Heart right ventricle (tissue), 16 donors: ENCODE data around the gene FAF1. TPM values are rescaled to one million over a fixed set of nuclear protein-coding genes. Genes with fewer than 3 reads are reported as not detected.

ENCODE experiments used
- ATAC-seq, 8 donors: fragments of 200-7000 bp; cut with Tn5 transposase; one replicate each; pipeline ENCODE4 v1.9.1; 2020; ENCODE audit warnings: mild to moderate bottlenecking in 8 of 8, moderate library complexity in 8 of 8, moderate number of reproducible peaks in 1 of 8
- DNase-seq, 2 donors: peaks; one replicate each; pipeline ENCODE4 v3.0.0-alpha.2; 2020
- H3K27ac ChIP-seq, 10 donors: fragments of 200-600 bp; sonication (generic) in 2 of 10; one replicate each; pipeline versions ENCODE4 v1.5.0 to v1.8.0; 2020 to 2022; ENCODE audit warnings: mild to moderate bottlenecking in 3 of 10
- H3K27me3 ChIP-seq, 7 donors: fragments of 200-600 bp; one replicate each; pipeline ENCODE4 v1.8.0; 2021 to 2022; ENCODE audit warnings: mild to moderate bottlenecking in 2 of 7
- H3K36me3 ChIP-seq, 9 donors: fragments of 200-600 bp; sonication (generic) in 1 of 9; one replicate each; pipeline versions ENCODE4 v1.5.0 to v1.8.0; 2020 to 2022; ENCODE audit warnings: mild to moderate bottlenecking in 2 of 9
- H3K4me1 ChIP-seq, 9 donors: fragments of 200-600 bp; sonication (generic) in 1 of 9; one replicate each; pipeline versions ENCODE4 v1.5.0 to v1.8.0; 2020 to 2022; ENCODE audit warnings: mild to moderate bottlenecking in 4 of 9
- H3K4me3 ChIP-seq, 10 donors: fragments of 200-600 bp; sonication (generic) in 2 of 10; one replicate each; pipeline versions ENCODE4 v1.5.0 to v1.8.0; 2020 to 2022; ENCODE audit warnings: mild to moderate bottlenecking in 7 of 10, moderate library complexity in 2 of 10
- H3K9me3 ChIP-seq, 11 donors: fragments of 200-600 bp in 10 of 11; sonication (generic) in 2 of 11; one replicate each; pipeline versions ENCODE4 v1.5.0 to v1.8.0; 2013 to 2022; ENCODE audit warnings: mild to moderate bottlenecking in 2 of 11, control low read depth in 1 of 11, moderate library complexity in 1 of 11
- CTCF ChIP-seq, 9 donors: fragments of 200-600 bp; sonication (generic) in 2 of 9; IDR thresholded peaks; one replicate each; pipeline versions ENCODE4 v1.5.0 to v1.8.0; 2021 to 2022; ENCODE audit warnings: antibody characterized with exemption in 9 of 9, mild to moderate bottlenecking in 5 of 9, moderate library complexity in 1 of 9
- WGBS, 2 donors: extraction: QIAGEN DNeasy Blood & Tissue Kit; methylation state at CpG; one replicate each; pipeline ENCODE4 v1.1.7; 2013; ENCODE audit warnings: inconsistent platforms in 1 of 2; 5-methylcytosine and 5-hydroxymethylcytosine counted together
- intact Hi-C, 10 donors: fragments of 100-400 bp; cut with DNase I; formaldehyde crosslinking; loops; one replicate each; pipeline versions ENCODE4 v1.11.1 to v1.14.2; 2022
- polyA plus RNA-seq, 2 donors: library from polyadenylated mRNA; stranded (reverse); fragments of 200-250 nt; gene quantifications; one replicate each; pipeline ENCODE4 v1.2.3, GENCODE V29; 2013
- total RNA-seq, 10 donors: library from RNA; stranded (reverse); fragmentation: NEBNext Ultra II Directional in 3 of 10; extraction: Animal tissue kit (Norgen Biotek cat#: 25700) in 3 of 10; gene quantifications; one replicate each; pipeline versions ENCODE4 v1.2.1 to v1.2.4, GENCODE V29; 2021 to 2023
- donor health status: Arrhythmogenic right ventricular cardiomyopathy.
- donor health status: ischemic (EF 13 %, LVEDD 7.1; RV severe dilation, severe dysfunction).
- donor health status: healthy with polysubstance abuse.
- donor health status: DM: no; HTN: yes; CAD: no.
- donor health status: DM: no; HTN: no; CAD: no.
- donor health status: ischemic (EF 25% LVEDD 6.9; RV normal size, moderate dysfunction).
- donor health status: ischemic (EF 25% LVEDD 5.7; RV mildly dilated, moderate dysfunction).
- donor health status: healthy.
- donor health status: DM: yes; HTN: yes; CAD: no.
- donor health status: Ischemic cardiomyopathy.
- donor health status: ischemic (EF 35%, LVEDD 5.7; RV mildly dilated, moderate dysfunction).
- donor health status: nonischemic (EF 11% LVEDD 7.7; RV severe dilation, severe dysfunction).
- donor health status: DM: yes; HTN: yes; CAD: no.
- donor health status: PGD.
- donor health status: ischemic (EF 29% LVEDD 5.4; RV normal size, mild dysfunction).
- donor health status: nonischemic (EF 23%, LVEDD 6.1; RV moderate dilation, normal function).

The FAF1 gene
- total and polyA plus RNA-seq, 12 donors: 30.9 to 102 (median 88.9) TPM

GRCh38 chr1:50476800-50477199, 483.3 kb downstream of the FAF1 start:
- H3K4me3 ChIP-seq: no peak overlapping the region
- 99 to 100% methylated on average over 1 of the region's 1 CpG for WGBS, 2 donors
- no peak for TF ChIP-seq CTCF (IDR thresholded peaks at IDR 0.05)
- DNase-seq (no peak), ATAC-seq (no peak)
- H3K4me1 ChIP-seq: no peaks in the 10 kb centered on the region
- peaks cover 0 to 46% (median 16%) of the 10 kb centered on the region in 9 donors for H3K36me3 ChIP-seq
- no peak overlapping the region for H3K27ac ChIP-seq
- H3K9me3 ChIP-seq: no peaks in the 10 kb centered on the region
- H3K27me3 ChIP-seq: no peaks in the 10 kb centered on the region
- intact Hi-C loops: no loop called here

GRCh38 chr1:50474859-50475809, 484.9 kb downstream of the FAF1 start:
- WGBS, 2 donors: 90 to 92% methylated on average over 7 of the region's 7 CpGs
- Histone ChIP-seq H3K27me3 (no peaks in the 10 kb centered on the region), H3K36me3 (peaks cover 0 to 42% (median 16%) of the 10 kb centered on the region in 9 donors), H3K4me1 (no peaks in the 10 kb centered on the region), H3K27ac (no peak overlapping the region), H3K4me3 (no peak overlapping the region), H3K9me3 (no peaks in the 10 kb centered on the region)
- ATAC-seq: no peak
- intact Hi-C loops: no loop called here
- TF ChIP-seq CTCF (IDR thresholded peaks at IDR 0.05): no peak
- DNase-seq: no peak

GRCh38 chr1:50473513-50473912, 486.6 kb downstream of the FAF1 start:
- H3K9me3 ChIP-seq: no peaks in the 10 kb centered on the region
- intact Hi-C loops: no loop called here
- H3K4me3 ChIP-seq: no peak overlapping the region
- no peak for TF ChIP-seq CTCF (IDR thresholded peaks at IDR 0.05)
- H3K4me1 ChIP-seq: no peaks in the 10 kb centered on the region
- H3K36me3 ChIP-seq: peaks cover 0 to 51% (median 16%) of the 10 kb centered on the region in 9 donors
- no peaks in the 10 kb centered on the region for H3K27me3 ChIP-seq
- ATAC-seq (no peak), DNase-seq (no peak)
- no peak overlapping the region for H3K27ac ChIP-seq

- DNase-seq (no peak), ATAC-seq (no peak)
- Histone ChIP-seq H3K9me3 (no peaks in the 10 kb centered on the region), H3K36me3 (peaks cover 0 to 51% (median 16%) of the 10 kb centered on the region in 9 donors), H3K27ac (no peak overlapping the region), H3K4me1 (no peaks in the 10 kb centered on the region), H3K4me3 (no peak overlapping the region), H3K27me3 (no peaks in the 10 kb centered on the region)
- 86 to 92% methylated on average over 3 of the region's 3 CpGs for WGBS, 2 donors
- no peak for TF ChIP-seq CTCF (IDR thresholded peaks at IDR 0.05)
- intact Hi-C loops: no loop called here
These were observed 488.1 kb downstream of the FAF1 start for GRCh38 chr1:50471967-50472366.
